Measurements from ENCODE around the gene ADH4.
"Not testable (repeated sequence)": the region's sequence is repeated elsewhere in the genome, so short reads cannot be mapped to it uniquely, and the experiment has no call there.

Gene ADH4

DNA sequence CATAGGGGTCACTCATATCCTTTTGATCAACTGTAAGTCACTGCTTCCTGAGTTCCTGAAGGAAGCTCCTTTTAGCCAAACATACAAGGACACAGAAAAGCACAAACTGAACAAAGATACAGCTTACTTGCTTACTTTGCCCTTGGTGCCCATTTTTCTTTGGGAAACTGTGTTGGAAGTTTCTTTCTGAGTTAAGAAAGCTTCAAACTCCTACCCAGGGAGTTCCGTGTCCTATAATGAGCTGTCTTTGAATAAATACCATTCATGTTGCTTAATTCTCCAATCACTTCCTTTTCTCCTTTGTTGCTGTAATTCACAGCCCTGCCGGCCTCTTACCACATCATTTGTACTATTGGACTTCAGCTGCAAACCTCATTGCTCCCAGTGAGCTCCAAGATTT is at the start of gene ADH4:
ADH4 (minus strand) TSS at position 228 of the 400 bp plus-strand sequence; CDS start at position 153, 75 bp downstream.
- DNase-seq: no peak

DNA sequence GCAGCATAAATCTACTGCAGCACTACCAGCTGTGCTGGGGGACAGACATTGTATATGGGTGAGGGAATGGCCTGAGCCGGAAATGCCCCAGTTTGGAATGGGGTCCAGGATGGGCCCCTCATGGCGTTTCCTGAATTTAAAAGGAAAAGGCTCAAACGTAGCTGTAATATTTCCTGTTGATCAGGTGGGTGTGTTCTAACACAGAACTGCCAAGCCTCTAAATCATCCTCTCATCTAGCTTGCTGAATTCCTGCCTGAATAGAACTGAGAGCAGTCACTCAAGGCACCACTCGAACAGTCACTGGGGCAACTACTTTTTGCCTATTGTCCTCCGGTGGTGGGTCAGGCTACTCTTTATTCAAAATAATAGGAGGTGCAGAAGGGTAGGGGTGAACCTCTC is 46.2 kb upstream of the ADH4 start:
- DNase-seq: no peak

- DNase-seq: not testable (repeated sequence)
Observed at GRCh38 chr4:99189900-99190299, 45.8 kb upstream of the ADH4 start.

GRCh38 chr4:99186029-99186428 is 41.9 kb upstream of the ADH4 start:
- no peak for DNase-seq

DNA sequence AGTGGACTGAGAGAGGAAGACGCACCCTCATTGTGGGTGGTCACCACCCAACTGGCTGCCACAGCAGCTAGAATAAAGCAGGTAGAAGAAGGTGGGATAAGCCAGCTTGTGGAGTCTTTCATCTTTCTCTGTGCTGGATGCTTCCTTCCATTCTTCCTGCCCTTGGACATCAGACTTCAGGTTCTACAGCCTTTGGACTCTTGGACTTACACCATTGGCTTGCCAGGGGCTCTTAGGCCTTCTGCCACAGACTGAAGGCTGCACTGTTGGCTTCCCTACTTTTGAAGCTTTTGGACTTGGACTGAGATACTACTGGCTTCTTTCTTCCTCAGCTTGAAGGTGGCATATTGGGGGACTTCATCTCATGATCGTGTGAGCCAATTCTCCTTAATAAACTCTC is 41.5 kb upstream of the ADH4 start:
- no peak for DNase-seq

- no peak for DNase-seq
Observed at GRCh38 chr4:99180382-99181070, 36.4 kb upstream of the ADH4 start.

GRCh38 chr4:99179626-99180025 is 35.5 kb upstream of the ADH4 start:
- DNase-seq: no peak

GRCh38 chr4:99179178-99179577 is 35.1 kb upstream of the ADH4 start:
- DNase-seq: no peak

- DNase-seq: no peak
Observed at GRCh38 chr4:99166544-99166943, 22.4 kb upstream of the ADH4 start.

- DNase-seq: no peak
Observed at GRCh38 chr4:99165978-99166377, 21.9 kb upstream of the ADH4 start.

DNA sequence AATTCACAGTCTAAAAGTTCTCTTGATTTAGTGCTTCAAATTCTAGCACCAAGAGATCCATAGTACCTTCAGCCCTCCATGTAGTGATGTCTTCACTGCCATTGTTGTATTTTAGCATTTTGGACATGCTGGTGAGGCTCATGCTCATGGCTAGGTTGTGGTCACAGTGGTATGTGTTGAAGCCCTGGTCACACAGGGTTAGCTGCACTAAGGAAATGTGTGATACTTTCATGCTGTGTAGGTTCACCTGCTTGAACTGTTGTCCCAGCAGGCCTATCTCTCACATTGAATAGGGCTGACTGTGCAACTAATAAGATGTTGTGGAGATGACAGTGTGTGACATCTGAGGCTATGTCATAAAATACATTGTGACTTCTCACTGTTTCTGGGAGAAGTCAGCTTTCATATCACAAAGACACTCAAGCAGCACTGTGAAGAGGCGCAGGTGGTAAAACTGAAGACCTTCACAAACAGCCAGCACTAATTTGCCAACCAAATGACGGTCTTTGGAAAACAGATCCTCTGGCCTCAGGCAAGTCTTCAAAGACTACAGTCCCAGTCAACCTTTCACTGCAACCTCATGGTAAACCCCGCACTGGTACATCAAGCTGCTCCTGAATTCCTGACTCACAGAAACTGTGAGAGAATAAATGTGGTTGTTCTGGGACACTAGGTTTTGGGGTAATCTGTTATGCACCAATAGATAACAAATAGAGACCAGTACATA is 17.4 kb upstream of the ADH4 start:
- DNase-seq: no peak

DNA sequence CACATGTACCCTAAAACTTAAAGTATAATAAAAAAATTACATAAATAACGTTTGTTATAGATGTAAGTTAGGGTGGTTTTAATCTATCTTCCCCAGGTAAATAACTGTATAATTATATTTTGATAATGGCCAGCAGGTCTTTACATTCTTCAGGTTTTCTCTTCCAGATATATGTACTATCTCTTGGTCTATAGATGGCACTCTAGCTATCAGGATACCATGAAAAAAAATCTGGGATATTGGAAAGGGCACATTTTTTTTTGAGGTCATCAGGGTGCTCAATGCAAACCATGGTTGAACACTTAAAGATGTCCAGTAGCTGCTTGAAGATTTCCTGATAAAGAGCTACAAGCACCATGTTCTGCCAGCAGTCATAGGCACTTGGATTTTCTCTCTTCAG is 15.6 kb upstream of the ADH4 start:
- DNase-seq: no peak

GRCh38 chr4:99157478-99157935 is 13.4 kb upstream of the ADH4 start:
- DNase-seq: no peak

- no peak for DNase-seq
Observed at GRCh38 chr4:99156992-99157391, 12.9 kb upstream of the ADH4 start.

DNA sequence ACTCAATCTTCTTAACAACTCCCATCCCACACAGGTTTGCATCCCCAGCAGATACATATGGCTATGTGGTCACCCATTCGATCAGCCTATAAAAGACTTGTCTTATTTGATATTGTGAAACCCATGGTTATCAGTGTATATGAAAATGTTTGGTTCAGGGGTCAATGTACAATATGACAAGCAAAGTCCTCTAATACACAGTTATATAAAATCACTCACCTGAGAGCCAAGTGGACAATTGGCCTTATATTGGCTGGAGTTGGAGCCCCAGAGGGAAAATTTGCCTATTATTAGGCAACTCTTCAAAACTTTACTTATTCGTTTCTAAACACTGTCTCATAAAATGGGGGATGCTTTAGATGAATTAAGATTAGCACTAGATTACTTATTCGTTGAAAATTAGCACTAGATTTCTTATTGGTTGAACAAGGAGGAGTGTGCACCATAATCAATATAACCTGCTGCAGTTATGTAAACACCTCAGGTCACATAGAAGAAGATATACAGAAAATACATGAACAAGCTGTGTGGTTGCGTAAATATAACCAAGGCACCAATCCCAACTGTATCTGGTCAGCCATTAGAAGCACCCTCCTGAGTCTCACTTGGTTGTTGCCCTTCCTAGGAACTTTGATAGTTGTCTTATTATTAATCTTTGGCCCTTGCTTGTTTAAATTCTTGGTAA is 10.7 kb upstream of the ADH4 start:
- DNase-seq: no peak

GRCh38 chr4:99151995-99152394 is 7.9 kb upstream of the ADH4 start:
- no peak for DNase-seq

- DNase-seq: no peak
Observed at GRCh38 chr4:99151452-99151851, 7.4 kb upstream of the ADH4 start.

- no peak for DNase-seq
Observed at GRCh38 chr4:99149426-99150019, 5.4 kb upstream of the ADH4 start.

GRCh38 chr4:99148550-99148949 is 4.5 kb upstream of the ADH4 start:
- no peak for DNase-seq

DNA sequence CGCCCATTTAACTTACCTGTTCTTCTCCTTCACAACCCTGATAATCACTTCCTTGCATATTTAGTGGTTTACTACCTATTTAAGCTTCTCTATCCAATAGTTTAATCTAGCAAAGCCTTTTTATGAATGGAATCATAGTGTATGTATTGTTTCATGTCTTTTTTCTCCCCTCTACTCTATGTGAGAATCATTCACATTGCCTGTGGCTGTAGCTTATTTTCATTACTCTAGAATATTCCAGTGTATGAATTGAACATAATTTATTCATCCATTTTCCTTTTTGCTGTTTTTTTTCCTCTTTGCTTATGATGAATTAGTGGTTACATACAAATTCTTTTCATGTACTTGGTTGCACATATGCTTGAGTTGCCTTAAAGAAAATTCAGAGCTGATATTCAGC is 490 bp upstream of the ADH4 start:
- no peak for DNase-seq

GRCh38 chr4:99136329-99136728 is 7.8 kb downstream of the ADH4 start:
- no peak for DNase-seq

GRCh38 chr4:99135541-99136162 is 8.4 kb downstream of the ADH4 start:
- no peak for DNase-seq

DNA sequence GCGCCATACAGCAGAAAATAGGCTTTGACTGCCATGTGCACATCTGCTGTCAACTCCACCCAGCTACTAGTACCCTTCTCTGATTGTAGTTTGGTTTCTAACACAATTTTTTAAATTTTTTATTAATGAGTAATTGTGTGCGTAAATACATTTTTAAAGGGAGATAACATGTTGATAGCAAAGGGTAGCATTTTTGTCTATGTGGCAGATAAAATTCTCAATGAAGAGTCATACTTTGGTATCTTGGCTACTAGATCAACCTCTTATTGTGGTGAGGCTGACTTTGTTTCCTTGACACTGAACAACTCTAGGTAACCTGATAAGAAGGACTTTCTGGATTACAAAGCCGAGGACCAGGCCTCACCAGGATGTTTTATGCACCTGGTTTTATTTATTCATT is 9.5 kb downstream of the ADH4 start:
- DNase-seq: no peak

All from NCI-H2081 (cell line).